CD4-positive, alpha-beta memory T cell (primary cell): ENCODE measurements around the gene CYP1B1. TPM values are rescaled to one million over a fixed set of nuclear protein-coding genes. Genes with fewer than 3 reads are reported as not detected.
"Not testable (repeated sequence)": the region's sequence is repeated elsewhere in the genome, so short reads cannot be mapped to it uniquely, and the experiment has no call there.

Source experiments
- CTCF ChIA-PET: fragments of 350-600 bp; sonication (Branson Sonifier 250); formaldehyde crosslinking; loops from one replicate; lab custom pipeline; 2021; ENCODE audit warnings: inconsistent platforms; ENCODE audit not compliant: partially characterized antibody; lab: Charles Lee
- POLR2A ChIA-PET: fragments of 350-600 bp; sonication (Branson Sonifier 250); formaldehyde crosslinking; loops from one replicate; lab custom pipeline; 2021; ENCODE audit not compliant: partially characterized antibody; lab: Charles Lee
- DNase-seq, 5 donors: peaks; one replicate each; pipeline versions ENCODE4 v3.0.0 to v3.0.0-alpha.2; 2020 to 2022; ENCODE audit warnings: mixed read lengths in 1 of 5
- H3K27ac ChIP-seq: one replicate; pipeline ENCODE4 v1.7.0; 2013; ENCODE audit warnings: low read depth, low read length
- H3K27me3 ChIP-seq: 2 replicates; pipeline ENCODE4 v1.7.0; 2013; ENCODE audit warnings: mild to moderate bottlenecking, low read length, moderate library complexity; ENCODE audit not compliant: insufficient read depth
- H3K36me3 ChIP-seq: 2 replicates; pipeline ENCODE4 v1.7.0; 2013; ENCODE audit warnings: mild to moderate bottlenecking, low read length, moderate library complexity; ENCODE audit not compliant: insufficient read depth
- H3K4me1 ChIP-seq: 2 replicates; pipeline ENCODE4 v1.7.0; 2013; ENCODE audit warnings: mild to moderate bottlenecking, low read length, moderate library complexity; ENCODE audit not compliant: insufficient read depth
- H3K4me3 ChIP-seq, 2 donors: one replicate each; pipeline ENCODE4 v1.7.0; 2013; ENCODE audit warnings: low read length in 2 of 2, mild to moderate bottlenecking in 1 of 2
- H3K9me3 ChIP-seq, 2 donors: one replicate each; pipeline ENCODE4 v1.7.0; 2013; ENCODE audit warnings: low read length in 2 of 2, control low read depth in 1 of 2; ENCODE audit not compliant: control insufficient read depth in 1 of 2
- H3K27ac Mint-ChIP-seq, 7 donors: one replicate each; pipeline ENCODE4 v1.8.0; 2020 to 2021; ENCODE audit warnings: mixed read lengths in 7 of 7, mild to moderate bottlenecking in 6 of 7, inconsistent platforms in 3 of 7, moderate library complexity in 3 of 7
- H3K27me3 Mint-ChIP-seq, 2 donors: one replicate each; pipeline ENCODE4 v1.8.0; 2020 to 2021; ENCODE audit warnings: mixed read lengths in 2 of 2
- H3K36me3 Mint-ChIP-seq, 2 donors: one replicate each; pipeline ENCODE4 v1.8.0; 2020 to 2021; ENCODE audit warnings: mixed read lengths in 2 of 2, inconsistent platforms in 1 of 2, mild to moderate bottlenecking in 1 of 2
- H3K4me1 Mint-ChIP-seq, 4 donors: one replicate each; pipeline ENCODE4 v1.8.0; 2020 to 2021; ENCODE audit warnings: mixed read lengths in 4 of 4, mild to moderate bottlenecking in 1 of 4
- H3K4me3 Mint-ChIP-seq, 8 donors: one replicate each; pipeline ENCODE4 v1.8.0; 2020 to 2021; ENCODE audit warnings: mixed read lengths in 8 of 8, mild to moderate bottlenecking in 7 of 8, moderate library complexity in 6 of 8, inconsistent platforms in 3 of 8
- H3K9me3 Mint-ChIP-seq, 8 donors: one replicate each; pipeline ENCODE4 v1.8.0; 2020 to 2021; ENCODE audit warnings: mixed read lengths in 8 of 8, mild to moderate bottlenecking in 5 of 8, inconsistent platforms in 3 of 8, moderate library complexity in 1 of 8
- intact Hi-C: fragments of 100-400 bp; cut with micrococcal nuclease; formaldehyde crosslinking; loops from one replicate; pipeline ENCODE4 v1.15.1; 2023
- polyA plus RNA-seq, 2 donors: library from polyadenylated mRNA; unstranded; fragments of 300-500 nt; fragmentation: Illumina TruSeq; gene quantifications; one replicate each; pipeline ENCODE4 v1.2.3, GENCODE V29; 2021
- total RNA-seq, 2 experiments: library from RNA; stranded (reverse); gene quantifications; one replicate each; pipeline ENCODE4 v1.2.3, GENCODE V29; 2021

CYP1B1 gene
- total and polyA plus RNA-seq, 4 experiments from 2014 or later = 0.04 to 6.4 (median 5.8) TPM; not detected in 1

DNA sequence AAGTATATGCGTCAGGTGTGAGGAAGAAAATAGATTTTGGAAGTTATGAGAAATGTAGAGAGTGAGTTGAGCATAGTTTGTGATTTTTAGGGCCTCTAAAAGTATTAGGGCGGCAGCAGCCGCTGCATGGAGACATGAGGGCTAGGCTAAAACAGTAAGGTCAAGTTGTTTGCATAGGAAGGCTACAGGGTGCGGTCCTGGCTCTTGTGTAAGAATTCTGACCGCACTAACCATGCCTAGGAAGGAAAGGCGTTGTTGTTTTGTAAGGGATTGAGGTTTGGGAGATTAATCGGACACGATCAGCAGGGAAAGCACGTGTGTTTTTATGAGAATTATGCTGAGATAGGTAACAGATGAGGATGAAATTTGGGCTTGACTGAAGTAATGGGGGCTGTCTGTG, 6.8 kb upstream of the CYP1B1 start:
- H3K9me3 Mint-ChIP-seq, H3K36me3 Mint-ChIP-seq, H3K4me3 ChIP-seq, H3K27ac Mint-ChIP-seq, H3K27me3 ChIP-seq, CTCF ChIA-PET, intact Hi-C loops, POLR2A ChIA-PET, H3K27ac ChIP-seq, H3K9me3 ChIP-seq, H3K4me1 ChIP-seq, H3K4me3 Mint-ChIP-seq, H3K4me1 Mint-ChIP-seq, DNase-seq, H3K36me3 ChIP-seq: not testable (repeated sequence)
- peaks cover 24 to 44% of the 10 kb centered on the region in 2 donors for H3K27me3 Mint-ChIP-seq

DNA sequence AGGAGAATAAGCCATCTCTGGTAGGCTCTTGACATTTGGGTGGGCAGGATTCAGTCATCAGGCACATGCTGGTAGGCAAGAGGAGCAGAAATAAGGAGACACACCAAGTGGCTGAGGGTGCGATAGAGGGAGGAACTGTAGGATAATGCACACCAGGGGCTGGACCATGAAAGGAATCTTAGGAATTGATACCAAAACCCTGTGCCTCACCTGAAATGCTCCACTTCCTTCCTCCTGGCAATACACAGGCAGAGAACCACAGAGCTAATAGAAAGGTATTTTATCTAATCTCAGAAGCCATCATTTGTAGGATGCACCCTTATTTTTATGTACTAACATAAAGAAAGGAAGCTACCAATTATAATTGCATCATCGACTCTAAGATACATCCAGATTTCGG, 4.4 kb upstream of the CYP1B1 start:
- Mint-ChIP-seq H3K27ac (no peak overlapping the region), H3K27me3 (peaks cover 26 to 41% of the 10 kb centered on the region in 2 donors), H3K36me3 (no peaks in the 10 kb centered on the region), H3K4me3 (no peak overlapping the region), H3K4me1 (peaks cover 3 to 15% (median 7%) of the 10 kb centered on the region in 4 donors), H3K9me3 (no peaks in the 10 kb centered on the region)
- CTCF ChIA-PET = no interaction called here
- POLR2A ChIA-PET = no interaction called here
- Histone ChIP-seq H3K4me1 (peaks cover 5% of the 10 kb centered on the region), H3K27me3 (peaks cover 12% of the 10 kb centered on the region), H3K9me3 (no peaks in the 10 kb centered on the region), H3K4me3 (no peak overlapping the region), H3K27ac (no peak overlapping the region), H3K36me3 (no peaks in the 10 kb centered on the region)
- intact Hi-C loops = no loop called here
- DNase-seq = no peak

DNA sequence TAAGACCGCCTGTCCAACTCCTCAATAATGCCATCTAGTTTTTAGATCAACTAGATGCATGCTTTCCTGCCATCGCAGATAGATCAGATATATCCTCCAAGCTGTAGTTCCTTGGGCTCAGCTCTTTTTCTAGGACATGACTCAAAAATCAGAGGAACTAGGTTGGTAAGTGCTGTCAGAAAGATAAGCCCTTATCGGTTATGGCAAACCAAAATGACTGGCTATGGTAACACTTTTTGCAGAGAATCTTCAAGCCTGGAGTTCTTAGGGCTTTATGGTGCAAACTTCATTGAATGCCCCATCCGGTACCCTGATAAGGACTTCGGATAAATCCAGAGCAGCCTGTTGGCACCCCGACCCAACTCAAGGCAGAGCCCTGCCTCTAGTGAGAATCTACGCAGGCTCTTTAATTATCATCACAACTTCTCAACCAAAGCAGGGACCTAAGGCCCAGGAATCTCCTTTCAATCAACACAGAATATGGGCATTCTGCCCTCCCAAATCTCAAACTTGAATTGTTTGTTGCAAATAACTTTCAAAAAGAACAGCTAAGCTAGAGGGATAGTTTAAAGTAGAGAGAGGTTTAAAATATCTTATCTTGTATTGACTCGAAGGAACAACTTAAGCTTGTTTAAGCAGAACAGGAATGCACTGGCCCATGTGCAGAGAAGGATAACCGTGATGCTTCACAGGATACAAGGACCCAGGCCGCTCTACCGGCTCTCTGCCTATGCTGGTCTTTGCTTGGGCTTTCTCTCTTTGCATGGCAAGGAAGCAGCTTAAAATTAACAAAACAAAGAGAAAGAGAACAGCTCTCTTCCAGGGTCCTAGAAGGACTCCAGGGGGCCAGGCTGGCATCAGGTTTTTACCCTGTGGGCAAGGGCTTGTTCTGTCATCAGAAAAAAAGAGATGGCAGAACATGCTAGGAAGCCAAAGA, 3.4 kb upstream of the CYP1B1 start:
- ChIA-PET POLR2A (no interaction called here), CTCF (no interaction called here)
- Histone ChIP-seq H3K9me3 (no peaks in the 10 kb centered on the region), H3K4me3 (no peak overlapping the region), H3K36me3 (no peaks in the 10 kb centered on the region), H3K4me1 (peaks cover 5% of the 10 kb centered on the region), H3K27ac (no peak overlapping the region), H3K27me3 (peaks cover 15% of the 10 kb centered on the region)
- Mint-ChIP-seq H3K9me3 (no peaks in the 10 kb centered on the region), H3K4me3 (no peak overlapping the region), H3K4me1 (peaks cover 3 to 19% (median 7%) of the 10 kb centered on the region in 4 donors), H3K36me3 (no peaks in the 10 kb centered on the region), H3K27ac (no peak overlapping the region), H3K27me3 (peaks cover 22 to 32% of the 10 kb centered on the region in 2 donors)
- intact Hi-C loops = no loop called here
- DNase-seq = no peak

DNA sequence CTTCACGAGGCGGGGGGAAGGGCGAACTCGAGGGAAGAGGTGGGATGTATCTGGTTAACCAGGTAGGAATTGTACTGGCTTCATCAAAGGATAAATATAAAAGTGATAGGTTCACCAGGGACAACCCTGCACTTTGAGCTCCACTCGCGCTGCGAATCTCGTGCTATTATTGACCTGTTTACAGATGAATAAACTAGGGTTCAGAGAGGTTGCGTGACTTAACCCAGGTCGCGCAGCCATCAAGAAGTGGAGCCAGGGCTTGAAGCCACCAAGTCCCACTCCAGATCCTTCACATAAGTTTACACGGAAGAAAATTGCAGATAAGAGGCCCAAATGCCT, 1.4 kb upstream of the CYP1B1 start:
- peaks cover 5% of the 10 kb centered on the region for H3K4me1 ChIP-seq
- H3K27me3 ChIP-seq = peaks cover 15% of the 10 kb centered on the region
- Mint-ChIP-seq H3K4me3 (peak overlapping the region in 5 of 8 donors; percentile 26 to 69 (median 36)), H3K27ac (no peak overlapping the region), H3K4me1 (peaks cover 6 to 32% (median 15%) of the 10 kb centered on the region in 4 donors), H3K9me3 (no peaks in the 10 kb centered on the region), H3K27me3 (peaks cover 29 to 36% of the 10 kb centered on the region in 2 donors), H3K36me3 (peaks cover 0 to 4% of the 10 kb centered on the region in 2 donors)
- H3K27ac ChIP-seq = no peak overlapping the region
- CTCF ChIA-PET = no interaction called here
- intact Hi-C loops = no loop called here
- no peak for DNase-seq
- H3K36me3 ChIP-seq = no peaks in the 10 kb centered on the region
- H3K9me3 ChIP-seq = no peaks in the 10 kb centered on the region
- H3K4me3 ChIP-seq = no peak overlapping the region
- POLR2A ChIA-PET = no interaction called here

DNA sequence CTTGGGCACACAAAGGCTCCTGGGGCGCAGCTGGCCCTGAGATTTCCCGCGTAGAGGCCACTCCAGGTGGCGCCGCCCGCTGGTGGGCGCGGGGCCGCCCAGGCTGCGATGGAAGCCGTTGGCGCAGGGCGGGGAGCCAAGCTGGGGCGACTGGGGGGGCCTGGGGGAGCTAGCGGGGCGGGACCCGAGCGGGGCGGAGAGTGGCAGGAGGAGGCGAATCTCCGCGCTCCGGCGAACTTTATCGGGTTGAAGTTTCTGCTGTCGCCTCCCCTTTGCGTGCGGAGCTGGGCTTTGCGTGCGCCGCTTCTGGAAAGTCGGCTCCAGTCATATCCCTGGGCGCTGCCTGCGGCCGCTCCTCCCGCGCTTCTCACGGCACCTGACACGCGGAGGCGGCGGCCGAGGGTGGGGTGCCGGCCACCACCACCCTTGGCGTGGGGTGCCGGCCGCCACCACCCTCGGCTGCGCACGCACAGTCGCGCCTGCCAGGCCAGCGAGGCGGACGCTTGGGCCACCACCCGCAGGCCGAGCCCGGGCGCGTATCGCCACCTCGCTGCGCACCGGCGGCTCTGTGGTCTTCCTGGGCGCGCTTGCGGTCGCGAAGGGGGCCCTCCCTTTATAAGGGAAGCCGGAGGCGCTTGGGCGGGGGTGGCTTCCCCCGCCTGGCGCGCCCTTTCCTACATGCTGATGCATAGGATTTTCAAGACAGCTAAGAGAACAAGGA, 919 bp upstream of the CYP1B1 start:
- Histone ChIP-seq H3K36me3 (no peaks in the 10 kb centered on the region), H3K4me3 (no peak overlapping the region), H3K4me1 (peaks cover 5% of the 10 kb centered on the region), H3K27ac (no peak overlapping the region), H3K9me3 (no peaks in the 10 kb centered on the region), H3K27me3 (peaks cover 15% of the 10 kb centered on the region)
- Mint-ChIP-seq H3K27me3 (peaks cover 30 to 35% of the 10 kb centered on the region in 2 donors), H3K36me3 (peaks cover 0 to 4% of the 10 kb centered on the region in 2 donors), H3K9me3 (no peaks in the 10 kb centered on the region), H3K4me1 (peaks cover 6 to 32% (median 15%) of the 10 kb centered on the region in 4 donors), H3K4me3 (peak overlapping the region in 5 of 8 donors; percentile 35 to 69 (median 58)), H3K27ac (no peak overlapping the region)
- intact Hi-C loops = no loop called here
- ChIA-PET CTCF (no interaction called here), POLR2A (no interaction called here)
- DNase-seq = no peak

DNA sequence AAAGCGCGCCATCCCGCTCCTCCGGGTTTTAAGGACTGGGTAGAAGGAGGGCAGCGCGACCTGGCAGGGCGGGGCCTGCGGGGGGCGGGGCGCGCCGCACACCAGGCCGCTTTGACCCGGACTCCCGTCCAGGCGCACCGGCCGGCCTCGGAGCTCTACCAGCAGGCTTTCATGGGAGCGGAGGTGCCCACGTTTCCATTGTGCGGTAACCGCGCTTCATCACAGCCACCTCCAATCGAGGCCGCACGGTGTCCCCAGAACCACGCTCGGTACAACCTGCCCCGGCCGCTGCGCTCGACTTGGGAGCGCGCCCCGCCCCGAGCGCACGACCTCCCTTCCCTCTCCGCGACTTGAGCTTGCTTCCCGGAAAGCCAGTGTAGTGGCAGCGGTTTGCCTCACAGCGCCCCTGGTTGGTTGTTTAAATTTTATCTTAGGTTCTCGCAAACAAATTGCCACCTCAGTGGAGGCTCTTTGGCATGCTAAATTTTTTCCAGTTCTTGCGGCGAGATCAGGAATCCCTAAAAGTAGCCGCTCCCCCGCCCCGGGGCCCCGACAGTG, 280 bp upstream of the CYP1B1 start:
- no peak overlapping the region for H3K4me3 ChIP-seq
- ChIA-PET POLR2A (no interaction called here), CTCF (no interaction called here)
- Mint-ChIP-seq H3K27ac (no peak overlapping the region), H3K36me3 (peaks cover 0 to 4% of the 10 kb centered on the region in 2 donors), H3K4me3 (peak overlapping the region; percentile 15 to 67 (median 44)), H3K4me1 (peaks cover 6 to 32% (median 15%) of the 10 kb centered on the region in 4 donors), H3K27me3 (peaks cover 31 to 35% of the 10 kb centered on the region in 2 donors), H3K9me3 (no peaks in the 10 kb centered on the region)
- no peaks in the 10 kb centered on the region for H3K36me3 ChIP-seq
- H3K9me3 ChIP-seq = no peaks in the 10 kb centered on the region
- DNase-seq = no peak
- H3K27me3 ChIP-seq = peaks cover 15% of the 10 kb centered on the region
- no peak overlapping the region for H3K27ac ChIP-seq
- intact Hi-C loops = no loop called here
- peaks cover 5% of the 10 kb centered on the region for H3K4me1 ChIP-seq
